Measurements from ENCODE around the gene LKAAEAR1. TPM values are rescaled to one million over a fixed set of nuclear protein-coding genes. Genes with fewer than 3 reads are reported as not detected.

The LKAAEAR1 gene
- polyA plus RNA-seq, 1 experiment: not detected

DNA sequence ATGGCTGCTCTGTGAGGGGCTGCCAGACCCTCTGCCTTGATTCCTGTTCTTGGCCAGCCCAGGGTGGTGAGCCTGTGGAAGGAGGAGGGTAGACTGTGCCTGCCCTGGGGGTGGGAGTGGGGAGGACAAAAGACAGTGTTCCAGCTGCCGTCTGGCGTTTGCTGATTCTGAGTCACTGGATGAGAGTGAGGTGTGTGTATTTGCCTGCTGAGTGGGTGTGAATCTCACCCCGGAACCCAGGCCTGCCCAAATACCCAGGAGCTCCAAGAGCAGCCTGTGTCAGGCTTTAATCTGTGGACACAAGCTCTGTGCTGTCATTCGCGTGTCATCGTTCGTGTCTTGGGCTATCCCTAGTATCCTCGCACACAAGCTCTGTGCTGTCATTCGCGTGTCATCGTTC lies 2.6 kb upstream of the LKAAEAR1 start:
- CTCF ChIA-PET: no interaction called here
- no peak for DNase-seq (ENCODE audit: low read depth, low spot score)
- no peak for TF ChIP-seq CTCF (IDR thresholded peaks at IDR 0.05; ENCODE audit: low read depth, low read length)

DNA sequence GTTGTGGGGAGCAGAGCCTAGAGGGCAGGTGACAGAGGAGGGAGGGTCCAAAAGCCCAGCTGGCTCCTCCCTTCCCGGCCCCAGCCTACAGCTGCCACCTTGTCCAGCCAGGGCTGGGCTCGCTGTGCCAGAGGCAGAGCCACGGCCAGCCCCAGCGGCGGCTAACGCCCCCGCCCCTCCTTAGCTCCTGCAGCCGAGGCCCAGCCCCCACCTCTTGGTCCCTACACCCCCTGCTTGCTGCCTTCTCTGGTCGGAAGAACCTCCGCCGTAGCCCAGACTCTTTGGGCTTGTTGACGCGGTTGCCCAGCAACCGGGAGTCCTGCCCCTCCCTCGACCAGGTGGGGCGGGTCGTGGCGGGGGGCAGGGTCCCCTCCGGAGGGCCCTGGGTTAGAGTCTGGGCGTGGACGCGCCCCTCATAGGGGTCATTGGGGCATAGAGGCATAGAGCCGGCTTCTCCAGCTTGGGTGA lies 521 bp upstream of the LKAAEAR1 start:
- POLR2A ChIA-PET: no interaction called here
- H3K9me3 ChIP-seq (ENCODE audit: control insufficient read depth, insufficient read depth, low read length): peaks cover 15% of the 10 kb centered on the region
- TF ChIP-seq CTCF (IDR thresholded peaks at IDR 0.05; ENCODE audit: low read depth, low read length): no peak
- H3K4me3 ChIP-seq (ENCODE audit: low read depth, low read length): no peak overlapping the region
- H3K27me3 ChIP-seq (ENCODE audit: control insufficient read depth, insufficient read depth, low read length): peaks cover 42% of the 10 kb centered on the region
- CTCF ChIA-PET: no interaction called here
- no peak overlapping the region for H3K27ac ChIP-seq (ENCODE audit: low read depth, low read length)
- DNase-seq (ENCODE audit: low read depth, low spot score): no peak

More for the DNA sequence above, 2.6 kb upstream of the LKAAEAR1 start:
- POLR2A ChIA-PET: interaction anchor here (0.6 kb wide), 1 partner anchor 137 kb away, joined by 3 read pairs; no protein-coding TSS in a partner anchor
- Histone ChIP-seq H3K4me3 (ENCODE audit: low read depth, low read length) (no peak overlapping the region), H3K27ac (ENCODE audit: low read depth, low read length) (no peak overlapping the region), H3K27me3 (ENCODE audit: control insufficient read depth, insufficient read depth, low read length) (peaks cover 42% of the 10 kb centered on the region), H3K9me3 (ENCODE audit: control insufficient read depth, insufficient read depth, low read length) (peaks cover 15% of the 10 kb centered on the region)

DNA sequence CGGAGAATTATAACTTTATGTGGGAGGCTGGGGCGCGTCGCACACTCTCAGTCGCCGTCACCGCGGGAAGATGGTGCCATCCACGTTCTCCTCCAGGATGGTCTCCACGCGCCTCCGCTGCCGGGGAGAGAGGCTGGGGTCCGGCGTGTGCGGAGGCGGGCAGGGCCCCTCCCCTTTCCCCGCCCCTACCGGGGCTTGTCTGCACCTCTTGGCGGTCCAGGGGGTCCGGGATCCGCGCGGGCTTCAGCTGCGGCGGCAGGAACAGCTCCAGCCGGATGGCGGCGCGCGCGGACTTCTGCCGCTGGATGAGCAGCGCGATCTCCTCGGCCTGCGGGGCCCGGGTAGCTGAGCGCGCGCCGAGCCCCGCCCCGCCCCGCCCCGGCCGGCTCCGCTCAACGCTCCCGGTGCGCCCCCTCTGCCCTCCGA lies 807 bp downstream of the LKAAEAR1 start:
- POLR2A ChIA-PET: interaction anchor here (0.7 kb wide), 1 partner anchor 36 kb away, joined by 3 read pairs; no protein-coding TSS in a partner anchor
- peak overlapping the region; percentile 49 for H3K4me3 ChIP-seq (ENCODE audit: low read depth, low read length)
- TF ChIP-seq CTCF (IDR thresholded peaks at IDR 0.05; ENCODE audit: low read depth, low read length): peak; percentile 62
- H3K9me3 ChIP-seq (ENCODE audit: control insufficient read depth, insufficient read depth, low read length): peaks cover 15% of the 10 kb centered on the region
- no peak overlapping the region for H3K27ac ChIP-seq (ENCODE audit: low read depth, low read length)
- CTCF ChIA-PET: interaction anchor here (0.6 to 2.1 kb wide), 6 partner anchors 12 to 187 kb away, joined by 3 to 5 read pairs (median 3); partner anchors contain the start of gene PCMTD2
- peaks cover 38% of the 10 kb centered on the region for H3K27me3 ChIP-seq (ENCODE audit: control insufficient read depth, insufficient read depth, low read length)
- DNase-seq (ENCODE audit: low read depth, low spot score): no peak

- H3K9me3 ChIP-seq (ENCODE audit: control insufficient read depth, insufficient read depth, low read length): peaks cover 13% of the 10 kb centered on the region
- peaks cover 33% of the 10 kb centered on the region for H3K27me3 ChIP-seq (ENCODE audit: control insufficient read depth, insufficient read depth, low read length)
- no peak for TF ChIP-seq CTCF (IDR thresholded peaks at IDR 0.05; ENCODE audit: low read depth, low read length)
- no peak overlapping the region; the same call in 1 of the 2 replicates for H3K4me3 ChIP-seq (ENCODE audit: low read depth, low read length)
- POLR2A ChIA-PET: no interaction called here
- no peak overlapping the region for H3K27ac ChIP-seq (ENCODE audit: low read depth, low read length)
- no peak for DNase-seq (ENCODE audit: low read depth, low spot score)
- CTCF ChIA-PET: interaction anchor here (0.9 to 2.1 kb wide), 4 partner anchors 30 to 187 kb away, joined by 3 to 5 read pairs (median 3); partner anchors contain the start of gene PCMTD2
These were observed 1.3 kb downstream of the LKAAEAR1 start for GRCh38 chr20:64082820-64083377.

DNA sequence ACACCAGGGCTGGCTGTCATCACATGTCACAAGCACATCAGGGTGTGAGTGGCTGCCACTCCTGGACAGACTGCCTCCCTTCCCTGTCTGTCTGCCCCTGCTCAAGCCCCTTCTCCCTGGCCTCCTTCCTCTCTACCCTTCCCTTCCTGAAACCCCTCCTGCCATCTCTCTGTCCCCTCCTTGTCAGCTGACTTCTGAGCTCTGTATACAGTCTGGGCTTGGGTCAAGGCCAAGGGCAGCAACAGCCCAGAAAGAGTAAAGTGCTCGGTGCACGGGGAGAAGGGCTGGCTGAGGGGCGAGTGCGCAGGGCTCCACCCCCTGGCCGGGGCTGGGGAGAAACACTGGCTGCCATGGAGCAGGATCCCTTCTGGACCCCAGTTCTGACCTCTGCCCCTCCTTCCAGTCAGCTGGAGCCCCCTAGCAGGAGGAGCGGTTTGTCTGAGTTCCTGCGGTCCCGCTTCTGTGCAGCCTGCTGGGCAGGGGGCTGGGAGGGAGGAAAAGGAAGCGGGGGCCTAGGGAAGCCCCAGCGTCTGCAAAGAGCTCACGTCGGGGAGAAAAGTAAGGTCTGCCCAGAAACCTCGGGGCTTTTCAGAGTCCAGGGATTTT lies 2.0 kb downstream of the LKAAEAR1 start:
- DNase-seq (ENCODE audit: low read depth, low spot score): no peak
- H3K27me3 ChIP-seq (ENCODE audit: control insufficient read depth, insufficient read depth, low read length): peaks cover 30% of the 10 kb centered on the region
- no peak for TF ChIP-seq CTCF (IDR thresholded peaks at IDR 0.05; ENCODE audit: low read depth, low read length)
- ChIA-PET POLR2A (interaction anchor here (0.7 kb wide), 1 partner anchor 28 kb away, joined by 3 read pairs; no protein-coding TSS in a partner anchor), CTCF (interaction anchor here (2.1 kb wide), 1 partner anchor 39 kb away, joined by 5 read pairs; no protein-coding TSS in a partner anchor)
- peaks cover 9% of the 10 kb centered on the region for H3K9me3 ChIP-seq (ENCODE audit: control insufficient read depth, insufficient read depth, low read length)
- no peak overlapping the region for H3K27ac ChIP-seq (ENCODE audit: low read depth, low read length)
- no peak overlapping the region for H3K4me3 ChIP-seq (ENCODE audit: low read depth, low read length)
